NCI-H1092 (cell line): ENCODE results near the gene RAB20.
"Not testable (repeated sequence)": the region's sequence is repeated elsewhere in the genome, so short reads cannot be mapped to it uniquely, and the experiment has no call there.

Experiments used
- DNase-seq: peaks from one replicate; lab custom pipeline; 2025; lab: John Stamatoyannopoulos, UW

RAB20 gene

DNA sequence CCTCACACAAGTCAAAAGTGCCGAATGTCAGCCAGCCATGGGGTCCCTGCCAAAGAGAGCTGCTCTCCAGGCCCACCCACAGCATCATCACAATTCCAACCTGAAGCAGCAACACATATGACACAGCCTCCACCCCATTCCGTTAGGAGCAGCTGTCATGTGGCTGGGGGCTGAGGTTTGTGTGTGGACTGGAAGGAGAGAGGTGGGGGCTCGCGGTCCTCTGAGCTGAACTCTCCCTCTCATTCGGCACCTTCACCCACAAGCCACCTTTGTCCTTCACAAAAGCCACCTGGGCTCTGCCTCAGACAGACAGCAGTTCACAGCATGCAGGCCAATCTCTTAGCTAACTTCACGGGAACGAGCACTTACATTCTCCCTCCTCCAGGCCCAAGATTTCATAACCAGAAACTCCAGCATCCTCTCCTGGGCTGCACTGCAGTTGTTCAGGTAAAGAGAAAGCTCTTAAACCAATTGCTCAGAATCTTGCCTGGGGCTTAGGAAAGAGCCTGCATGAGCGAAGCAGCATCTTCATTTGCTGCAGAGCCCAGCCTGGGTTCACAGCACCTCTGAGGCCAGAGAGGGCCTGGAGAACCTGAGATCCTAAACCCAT lies 7.2 kb downstream of the RAB20 start:
- no peak for DNase-seq

DNA sequence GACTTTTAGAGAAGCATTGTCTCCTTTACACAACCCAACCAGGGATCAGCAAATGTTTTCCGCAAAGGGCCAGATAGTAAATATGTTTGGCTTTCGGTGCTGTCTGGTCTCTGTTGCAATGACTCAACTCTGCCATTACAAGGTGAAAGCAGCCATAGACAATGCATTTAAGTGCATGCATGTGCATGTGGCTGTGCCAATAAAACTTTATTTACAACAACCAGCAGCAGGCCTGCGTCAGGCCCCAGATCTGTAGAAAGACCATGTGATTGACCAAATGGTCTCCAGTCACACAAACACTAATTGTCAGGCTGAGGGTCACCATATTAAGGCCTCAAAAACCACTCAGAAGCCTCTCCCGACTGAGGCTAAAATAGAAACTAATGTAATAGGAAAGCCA lies 8.1 kb downstream of the RAB20 start:
- no peak for DNase-seq

DNA sequence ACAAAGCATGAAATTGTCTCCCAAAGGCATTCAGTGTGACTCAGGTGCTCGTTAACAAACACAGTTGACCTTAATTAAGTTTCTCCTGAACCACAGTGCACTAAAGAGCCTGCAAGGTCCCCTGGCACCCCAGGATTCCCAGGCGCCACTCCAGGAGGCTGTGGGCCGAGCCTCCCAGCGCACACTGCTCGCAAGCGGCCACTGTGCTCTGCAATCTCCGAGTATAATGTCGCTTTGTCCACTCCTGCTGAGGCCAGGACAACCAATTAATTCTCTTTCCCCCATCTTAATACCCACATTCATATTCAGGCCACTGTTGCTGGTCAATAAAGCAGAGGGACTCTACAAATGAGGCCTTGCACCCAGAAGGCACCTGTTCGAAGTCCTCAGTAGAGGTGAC lies 8.8 kb downstream of the RAB20 start:
- DNase-seq = no peak

DNA sequence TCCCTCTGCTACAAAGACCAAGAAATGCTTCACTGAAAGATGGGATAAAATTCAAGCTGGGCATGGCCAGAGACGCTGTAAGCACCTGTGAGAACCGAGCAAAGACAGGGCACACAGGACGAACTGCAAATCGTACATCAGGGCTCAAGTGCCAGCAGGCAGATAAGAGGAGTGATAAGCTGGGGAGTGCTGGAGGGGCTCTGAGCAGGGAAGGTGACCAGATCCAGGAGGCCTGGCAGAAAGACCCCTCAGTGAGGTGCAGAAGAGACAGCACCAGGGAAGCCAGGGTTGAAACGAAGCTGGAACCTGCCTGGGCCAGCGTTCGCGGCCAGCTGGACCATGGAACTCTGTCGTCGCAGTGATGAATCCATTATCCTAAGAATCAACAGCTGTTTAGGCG lies 10.2 kb downstream of the RAB20 start:
- no peak for DNase-seq

DNA sequence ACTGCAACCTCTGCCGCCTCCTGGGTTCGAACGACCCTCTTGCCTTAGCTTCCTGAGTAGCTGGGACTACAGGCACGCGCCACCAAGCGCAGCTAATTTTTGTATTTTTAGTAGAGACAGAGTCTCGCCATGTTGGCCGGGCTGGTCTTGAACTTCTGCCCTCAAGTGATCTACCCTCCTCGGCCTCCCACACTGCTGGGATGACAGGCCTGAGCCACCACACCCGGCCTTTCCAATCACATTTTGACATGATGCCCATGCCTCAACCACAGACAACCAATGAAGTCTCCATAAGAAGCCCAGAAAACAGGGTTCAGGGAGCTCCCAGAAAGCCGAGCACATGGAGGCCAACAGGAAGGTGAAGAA lies 11.7 kb downstream of the RAB20 start:
- no peak for DNase-seq

DNA sequence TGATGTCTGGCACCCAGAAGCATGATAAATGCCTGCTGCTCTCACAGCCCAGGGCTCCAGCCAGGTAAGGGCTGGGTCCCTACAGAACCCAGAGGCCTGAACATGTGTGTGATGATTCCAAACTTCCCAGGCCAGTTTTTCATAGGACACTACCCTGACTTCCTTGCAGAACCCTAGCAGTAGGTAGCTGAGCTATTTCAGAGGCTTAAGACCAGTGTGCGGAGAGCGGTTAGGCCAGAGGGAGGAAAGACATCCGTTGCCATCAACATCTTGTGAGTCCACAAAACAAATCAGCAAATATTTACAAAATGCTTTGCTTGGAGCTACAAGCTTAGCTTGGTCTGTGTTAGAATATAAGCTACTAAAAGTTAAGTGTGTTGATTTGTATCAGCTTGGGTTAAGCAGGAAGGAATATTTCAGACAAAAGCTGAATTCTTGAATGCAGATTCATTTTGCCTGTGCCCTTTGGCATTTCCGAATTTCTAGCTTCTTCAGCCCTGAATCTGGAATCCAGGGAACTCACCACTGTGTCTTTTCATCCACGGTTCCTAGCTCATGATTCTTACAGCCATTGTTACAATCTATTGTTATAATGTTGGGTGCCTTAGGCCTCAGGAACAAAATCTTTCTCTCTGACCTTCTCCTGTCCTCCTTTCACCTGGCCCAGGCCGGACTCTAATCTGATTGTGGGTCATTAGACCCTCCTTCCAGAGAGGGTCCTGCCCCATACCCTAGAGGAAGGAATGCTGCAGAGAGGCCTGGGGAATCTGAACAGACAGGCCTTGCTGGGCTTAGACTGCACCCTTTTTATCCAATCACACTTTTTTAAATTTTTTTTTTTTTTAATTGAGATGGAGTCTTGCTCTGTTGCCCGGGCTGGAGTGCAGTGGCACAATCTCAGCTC lies 12.4 kb downstream of the RAB20 start:
- DNase-seq = no peak

DNA sequence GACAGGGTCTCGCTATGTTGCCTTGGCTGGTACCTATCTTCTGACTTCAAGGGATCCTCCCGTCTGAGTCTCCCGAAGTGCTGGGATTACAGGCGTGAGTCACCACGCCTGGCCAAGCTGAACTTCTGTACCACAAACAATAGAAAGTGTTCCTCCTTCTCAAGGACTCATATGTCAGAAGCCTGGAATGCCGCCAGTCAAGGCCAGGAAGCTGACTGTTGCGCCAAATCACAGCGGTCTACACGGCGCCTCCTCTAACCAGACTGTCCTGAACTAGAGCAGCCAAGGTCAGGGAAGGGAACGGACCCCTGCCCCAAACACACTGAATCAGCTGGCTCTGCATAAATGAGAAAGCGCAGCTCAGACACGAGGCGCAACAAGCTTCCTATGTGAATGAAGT lies 14.6 kb downstream of the RAB20 start:
- no peak for DNase-seq

DNA sequence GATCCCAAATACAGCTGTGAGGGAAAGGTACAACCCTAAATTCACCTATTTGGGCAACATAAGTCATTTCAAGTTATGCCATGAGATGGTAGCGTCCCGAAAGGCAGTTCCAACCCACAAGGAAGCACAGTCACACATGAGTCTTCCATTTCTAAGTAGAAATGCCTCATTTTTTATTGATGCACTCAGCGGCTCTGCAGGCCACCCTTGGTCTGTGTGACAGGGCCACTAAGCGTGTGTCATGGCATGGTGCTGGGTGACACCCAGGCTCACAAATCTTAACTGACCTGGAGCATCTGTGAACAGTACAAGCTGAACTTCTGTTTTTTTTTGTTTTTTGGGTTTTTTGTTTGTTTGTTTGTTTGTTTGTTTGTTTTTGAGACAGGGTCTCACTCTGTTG lies 15.1 kb downstream of the RAB20 start:
- no peak for DNase-seq

DNA sequence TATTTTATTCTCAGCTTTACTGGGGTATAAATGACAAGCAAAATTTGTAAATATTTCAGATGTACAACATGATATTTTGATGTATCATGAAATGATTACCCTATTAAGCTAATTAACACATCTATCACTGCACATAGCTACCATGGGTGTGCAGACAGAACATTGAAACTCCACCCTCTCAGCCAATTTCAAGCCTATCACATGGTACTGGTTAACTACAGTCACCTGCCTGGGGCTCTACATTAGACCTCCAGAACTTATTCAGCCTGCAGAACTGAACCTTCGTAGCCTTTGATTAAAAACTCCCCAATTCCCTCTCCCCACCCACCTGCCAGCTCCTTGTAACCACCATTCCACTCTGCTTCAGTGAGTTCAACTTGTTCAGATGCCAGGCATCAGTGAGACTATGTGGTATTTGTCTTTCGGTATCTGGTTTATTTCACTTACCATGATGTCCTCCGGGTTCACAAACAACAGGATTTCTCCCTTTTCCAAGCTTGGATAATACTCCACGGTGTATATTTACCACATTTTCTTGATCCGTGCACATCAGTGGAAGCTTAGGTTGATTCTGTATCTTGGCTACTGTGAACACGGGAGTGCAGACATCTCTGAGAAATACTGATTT lies 19.2 kb downstream of the RAB20 start:
- no peak for DNase-seq

DNA sequence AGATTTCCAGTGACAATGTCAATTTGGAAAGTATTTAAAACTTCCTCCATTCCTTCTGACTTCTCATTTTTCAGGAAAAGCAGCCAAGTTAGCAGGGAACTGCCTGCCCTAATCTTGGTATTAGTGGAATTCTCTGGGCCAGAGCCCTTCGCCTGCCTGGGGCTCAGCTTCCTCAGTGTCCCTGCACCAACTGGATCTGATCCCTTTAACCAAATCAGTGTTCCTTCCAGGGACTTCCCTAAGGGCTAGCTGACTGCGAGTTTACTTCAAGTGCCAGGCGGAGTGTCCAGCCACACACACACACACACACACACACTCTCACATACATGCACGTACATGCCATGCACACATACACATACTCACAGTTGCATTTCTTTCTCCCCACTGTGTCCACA lies 20.0 kb downstream of the RAB20 start:
- no peak for DNase-seq

DNA sequence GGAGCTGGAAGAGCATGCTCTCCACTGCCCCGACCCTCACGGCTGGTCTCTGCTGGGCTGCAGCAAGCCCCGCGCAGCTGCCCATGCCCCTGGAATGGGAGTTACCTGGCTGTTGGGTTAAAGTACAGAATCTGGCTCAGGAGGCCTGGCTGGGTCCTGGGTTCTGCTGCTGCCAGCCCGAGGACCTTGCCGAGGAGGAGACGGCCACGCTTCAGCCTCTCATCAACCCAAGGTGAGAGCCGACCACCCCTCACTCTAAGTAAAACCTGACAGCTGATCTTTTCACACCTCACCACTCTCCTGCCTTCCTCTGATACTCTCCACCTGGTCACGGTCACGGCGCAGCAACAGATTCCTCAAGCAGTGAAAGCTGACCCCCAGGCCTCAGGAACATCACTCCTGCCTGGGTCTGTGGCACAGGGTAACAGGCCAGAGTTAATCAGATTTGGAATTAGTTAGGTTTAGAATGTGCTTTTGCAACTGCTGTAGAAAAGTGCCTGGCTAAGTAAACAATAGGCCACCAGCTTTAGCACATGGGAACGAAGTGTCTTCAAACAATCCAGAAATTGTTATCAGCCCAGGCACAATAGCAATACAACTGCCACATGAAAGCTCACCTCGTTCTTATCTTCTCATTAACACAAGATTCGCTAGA lies 20.5 kb downstream of the RAB20 start:
- DNase-seq = no peak

DNA sequence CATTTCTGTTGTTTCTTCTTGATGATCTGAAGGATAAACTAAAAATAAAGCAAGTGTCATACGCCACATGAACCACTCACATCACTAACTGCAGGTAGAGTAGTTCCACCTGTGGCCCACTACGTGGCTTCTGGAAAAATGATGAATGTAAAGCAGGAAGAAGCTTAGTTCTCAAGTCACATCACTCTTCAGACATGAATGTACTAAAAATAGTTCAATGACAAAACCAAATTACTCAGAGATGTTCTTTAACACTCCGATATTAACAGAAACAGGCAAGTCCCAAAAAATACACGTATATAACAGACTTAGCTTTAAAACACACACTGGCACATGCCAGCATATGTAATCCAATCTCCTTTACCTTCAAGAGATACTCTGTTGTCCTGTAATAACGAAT lies 21.6 kb downstream of the RAB20 start:
- DNase-seq = no peak

DNA sequence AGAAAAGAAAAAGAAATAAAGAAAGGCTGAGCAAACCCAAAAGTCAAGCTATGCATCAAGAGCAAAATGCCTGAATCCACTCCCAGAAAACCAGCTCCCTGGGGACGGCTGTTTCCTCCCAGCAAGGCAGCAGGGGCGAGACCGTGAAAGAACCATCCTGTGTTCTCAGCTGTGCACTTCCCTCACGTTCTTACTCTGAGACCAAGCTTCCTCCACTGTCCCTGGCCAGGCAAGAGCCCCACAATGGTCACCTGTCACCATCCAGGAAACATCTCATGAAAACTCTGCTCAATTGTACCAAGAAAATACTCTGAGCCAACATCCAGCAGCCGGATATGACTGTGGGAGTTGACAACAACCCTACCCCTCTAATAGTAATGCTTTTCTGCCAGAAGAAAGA lies 22.9 kb downstream of the RAB20 start:
- DNase-seq = peak; percentile 14

DNA sequence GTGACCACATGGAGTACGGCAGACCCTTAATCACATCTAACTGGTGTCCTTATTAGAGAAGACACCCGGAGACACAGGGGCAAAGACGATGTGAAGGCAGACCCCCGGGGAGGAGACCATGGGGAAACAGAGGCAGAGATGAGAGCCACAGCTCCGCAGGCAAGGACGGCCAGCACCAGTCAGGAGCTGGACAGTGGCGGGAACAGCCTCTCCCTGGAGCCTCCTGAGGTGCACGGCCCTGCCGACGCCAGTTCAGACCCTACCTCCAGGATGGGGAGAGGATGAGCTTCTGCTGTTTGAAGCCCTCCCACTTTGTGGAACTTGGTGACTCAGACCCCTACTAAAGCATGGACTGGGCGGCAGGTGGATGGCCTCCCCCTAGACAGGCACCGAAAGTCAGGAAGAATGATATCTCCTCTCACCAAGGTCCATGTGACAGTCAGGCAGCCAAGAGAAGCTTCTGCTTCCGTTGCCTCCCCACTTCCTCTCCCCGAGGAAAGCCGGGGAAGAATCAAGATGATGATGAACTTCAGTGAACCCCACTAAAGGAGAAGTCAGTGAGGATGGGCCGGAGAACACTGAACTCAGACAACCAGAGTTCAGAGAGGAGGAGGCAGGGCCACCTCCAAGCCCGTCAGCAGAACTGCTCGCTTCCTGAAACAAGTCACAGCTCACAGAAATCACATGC lies 25.4 kb downstream of the RAB20 start:
- DNase-seq = no peak

DNA sequence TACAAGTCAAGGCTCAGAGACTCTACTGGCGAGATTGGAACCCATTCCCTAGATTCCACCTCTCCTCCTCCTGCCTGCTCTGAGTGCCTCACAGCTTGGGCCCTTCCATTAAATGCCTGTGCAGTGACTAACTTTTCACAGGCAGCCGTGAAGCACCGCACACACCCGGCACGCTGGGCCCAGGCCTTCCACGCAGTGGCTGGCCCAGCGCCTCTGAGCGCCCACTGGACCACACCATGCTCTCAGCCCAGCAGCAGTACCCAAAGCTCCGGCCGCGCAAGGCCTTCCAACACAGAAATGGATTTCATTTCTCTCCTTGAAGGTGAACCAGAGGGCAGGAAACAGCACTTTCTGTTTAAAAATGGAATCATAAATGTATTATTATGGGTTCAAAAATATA lies 26.0 kb downstream of the RAB20 start:
- no peak for DNase-seq

DNA sequence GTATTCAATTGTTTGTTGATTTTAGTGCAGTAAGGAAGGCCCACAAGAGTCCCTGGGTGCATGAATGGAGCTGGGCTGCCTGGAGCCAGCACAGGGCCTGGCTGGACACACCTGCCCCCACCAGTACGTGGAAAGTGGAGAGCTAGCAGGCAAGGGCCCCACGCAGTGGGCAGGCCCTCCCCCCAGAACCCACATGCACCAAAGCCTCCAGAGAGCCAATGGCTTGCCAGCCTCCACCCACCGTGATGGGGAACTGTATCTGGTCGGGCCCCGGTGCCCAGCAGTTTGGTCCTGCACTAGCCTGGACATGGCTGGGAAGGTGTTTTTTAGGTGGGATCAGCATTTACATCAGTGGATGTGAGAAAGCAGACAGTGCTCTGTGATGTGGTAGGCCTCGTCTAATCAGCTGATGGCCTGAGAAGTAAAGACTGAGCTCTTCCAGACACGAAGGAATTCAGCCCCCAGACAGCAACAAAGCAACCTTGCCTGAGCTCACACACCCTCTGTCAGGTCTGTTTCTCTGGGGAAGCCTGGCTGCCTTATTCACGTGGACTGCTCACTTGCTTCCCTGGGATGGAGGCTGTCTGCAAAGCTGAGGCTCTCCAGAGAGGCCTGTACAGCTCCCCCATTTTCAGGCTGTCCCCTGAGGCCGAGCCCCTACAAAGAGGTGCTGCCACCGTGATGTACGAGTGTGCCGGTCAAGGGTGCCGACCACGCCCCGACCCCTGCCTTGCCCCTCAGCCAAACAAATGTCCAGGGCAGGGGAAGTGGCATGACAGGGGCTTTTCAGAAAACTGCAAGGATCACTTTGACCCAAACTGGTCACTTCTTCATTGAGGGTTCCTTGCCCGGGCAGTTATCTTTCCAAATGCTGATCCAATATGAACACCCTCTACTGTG lies 27.5 kb downstream of the RAB20 start:
- no peak for DNase-seq

DNA sequence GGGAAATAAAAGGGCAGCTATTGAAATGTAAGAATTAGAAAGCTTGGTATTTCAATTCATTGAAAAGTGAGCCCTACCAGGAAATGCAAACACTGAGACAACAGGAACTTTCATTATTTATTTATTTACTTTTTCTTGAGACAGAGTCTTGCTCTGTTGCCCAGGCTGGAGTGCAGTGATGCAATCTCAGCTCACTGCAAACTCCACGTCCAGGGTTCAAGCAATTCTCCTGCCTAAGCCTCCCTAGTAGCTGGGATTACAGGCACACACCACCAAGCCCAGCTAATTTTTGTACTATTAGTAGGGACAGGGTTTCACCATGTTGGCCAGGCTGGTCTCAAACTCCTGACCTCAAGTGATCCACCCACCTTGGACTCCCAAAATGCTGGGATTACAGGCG lies 29.3 kb downstream of the RAB20 start:
- DNase-seq = not testable (repeated sequence)

DNA sequence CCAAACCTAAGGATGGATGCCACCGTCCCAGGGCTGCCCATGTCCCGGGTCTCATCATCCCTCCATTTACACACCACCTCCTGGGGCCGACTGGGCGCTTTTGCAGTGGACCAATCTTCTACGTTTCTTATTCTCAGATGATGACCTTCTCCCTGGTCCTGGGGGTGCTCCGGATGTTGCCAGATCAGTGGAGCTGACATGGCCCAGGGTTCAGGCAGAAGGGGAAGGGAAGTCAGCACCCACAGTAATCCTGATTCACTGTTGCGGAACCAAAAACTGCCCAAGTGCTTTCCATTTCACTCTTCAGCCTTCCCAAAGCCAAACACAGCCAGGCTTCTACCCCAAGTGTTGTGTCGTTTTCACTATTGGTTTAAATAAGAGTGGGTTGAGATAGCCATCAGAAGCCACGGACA lies 29.8 kb downstream of the RAB20 start:
- DNase-seq = no peak

DNA sequence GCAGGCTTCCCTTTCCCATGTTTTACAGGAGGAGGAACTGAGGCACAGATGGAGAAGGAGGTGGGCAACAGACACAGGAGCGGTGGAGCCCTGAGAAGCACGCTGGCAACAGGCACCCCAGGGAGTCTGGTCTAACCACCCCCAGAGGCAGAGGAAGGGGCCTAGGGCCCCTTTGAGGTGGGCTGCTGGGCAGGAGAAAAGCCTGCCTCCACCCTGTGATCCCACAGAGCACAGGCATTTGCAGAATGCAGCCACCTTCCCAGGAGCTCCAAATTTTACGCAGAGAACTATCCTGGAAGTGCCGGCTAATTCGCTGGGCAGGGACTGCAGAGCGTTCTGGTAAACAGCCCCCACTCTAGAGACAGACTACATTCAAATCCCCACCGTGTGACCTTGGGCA lies 30.4 kb downstream of the RAB20 start:
- no peak for DNase-seq

DNA sequence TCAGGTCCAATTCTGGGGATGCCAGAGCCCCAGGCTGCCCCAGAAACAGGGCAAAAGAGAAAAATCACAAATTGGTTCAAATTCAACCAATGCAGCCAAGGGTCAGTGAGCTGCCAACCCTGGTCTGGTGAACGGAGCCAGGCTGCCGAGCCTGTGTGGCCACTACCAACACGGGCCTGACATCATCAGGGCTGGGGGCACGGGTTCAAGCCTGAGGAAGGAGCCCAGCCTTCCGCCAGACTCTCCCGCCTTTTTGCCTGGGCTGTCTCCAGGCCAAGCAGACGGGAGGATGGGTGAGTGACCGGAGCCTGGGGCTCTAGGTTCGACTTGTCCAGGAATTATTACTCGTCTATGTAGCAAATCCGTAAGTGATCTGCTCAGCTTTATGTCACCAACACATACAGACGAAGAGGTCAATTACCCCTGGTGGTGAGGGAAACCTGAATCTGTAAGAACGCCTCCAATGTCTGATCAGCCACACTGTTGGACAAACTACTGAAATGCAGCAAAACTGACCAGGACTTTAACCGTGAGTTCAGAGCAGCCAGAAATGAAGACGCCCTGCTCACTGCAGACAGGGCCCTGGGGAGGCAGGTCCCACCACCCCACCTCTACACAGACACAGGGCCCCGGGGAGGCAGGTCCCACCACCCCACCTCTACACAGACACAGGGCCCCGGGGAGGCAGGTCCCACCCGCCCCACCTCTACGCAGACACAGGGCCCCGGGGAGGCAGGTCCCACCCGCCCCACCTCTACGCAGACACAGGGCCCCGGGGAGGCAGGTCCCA lies 31.8 kb downstream of the RAB20 start:
- DNase-seq = no peak
